GM12873 (cell line): Measurements from ENCODE around the gene CASZ1.

Experiments used
- TF ChIP-seq, protein P1 (sequence below): IDR thresholded peaks from 2 replicates; pipeline ENCODE4 v1.5.1; 2012; ENCODE audit warnings: low read depth, mild to moderate bottlenecking, moderate library complexity, low read length, control low read depth; ENCODE audit not compliant: insufficient read depth; ENCODE audit errors: missing control alignments

Gene CASZ1

DNA sequence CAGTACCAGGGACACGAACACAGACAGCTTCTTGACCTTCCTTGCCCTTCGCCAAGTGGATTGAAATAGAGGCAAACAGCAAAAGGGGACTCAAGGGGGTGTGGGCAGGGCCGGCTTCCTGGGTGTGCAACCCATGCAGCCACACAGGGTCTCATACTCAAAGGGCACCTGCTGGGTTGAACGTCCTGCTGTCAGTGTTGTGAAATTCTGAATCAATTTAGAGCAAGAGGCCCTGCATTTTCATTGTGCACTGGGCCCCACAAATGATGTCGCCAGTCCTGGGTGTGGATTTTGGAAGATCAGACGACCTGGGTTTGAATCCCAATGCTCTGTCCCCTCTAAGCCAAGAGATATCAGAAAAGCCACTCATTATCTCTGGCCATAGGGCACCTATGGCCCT lies 51.1 kb downstream of the CASZ1 start:
- TF ChIP-seq, protein P1, sequence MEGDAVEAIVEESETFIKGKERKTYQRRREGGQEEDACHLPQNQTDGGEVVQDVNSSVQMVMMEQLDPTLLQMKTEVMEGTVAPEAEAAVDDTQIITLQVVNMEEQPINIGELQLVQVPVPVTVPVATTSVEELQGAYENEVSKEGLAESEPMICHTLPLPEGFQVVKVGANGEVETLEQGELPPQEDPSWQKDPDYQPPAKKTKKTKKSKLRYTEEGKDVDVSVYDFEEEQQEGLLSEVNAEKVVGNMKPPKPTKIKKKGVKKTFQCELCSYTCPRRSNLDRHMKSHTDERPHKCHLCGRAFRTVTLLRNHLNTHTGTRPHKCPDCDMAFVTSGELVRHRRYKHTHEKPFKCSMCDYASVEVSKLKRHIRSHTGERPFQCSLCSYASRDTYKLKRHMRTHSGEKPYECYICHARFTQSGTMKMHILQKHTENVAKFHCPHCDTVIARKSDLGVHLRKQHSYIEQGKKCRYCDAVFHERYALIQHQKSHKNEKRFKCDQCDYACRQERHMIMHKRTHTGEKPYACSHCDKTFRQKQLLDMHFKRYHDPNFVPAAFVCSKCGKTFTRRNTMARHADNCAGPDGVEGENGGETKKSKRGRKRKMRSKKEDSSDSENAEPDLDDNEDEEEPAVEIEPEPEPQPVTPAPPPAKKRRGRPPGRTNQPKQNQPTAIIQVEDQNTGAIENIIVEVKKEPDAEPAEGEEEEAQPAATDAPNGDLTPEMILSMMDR, result no peak

- TF ChIP-seq, protein P1, result no peak
Observed at GRCh38 chr1:10744654-10745238, 51.7 kb downstream of the CASZ1 start.

DNA sequence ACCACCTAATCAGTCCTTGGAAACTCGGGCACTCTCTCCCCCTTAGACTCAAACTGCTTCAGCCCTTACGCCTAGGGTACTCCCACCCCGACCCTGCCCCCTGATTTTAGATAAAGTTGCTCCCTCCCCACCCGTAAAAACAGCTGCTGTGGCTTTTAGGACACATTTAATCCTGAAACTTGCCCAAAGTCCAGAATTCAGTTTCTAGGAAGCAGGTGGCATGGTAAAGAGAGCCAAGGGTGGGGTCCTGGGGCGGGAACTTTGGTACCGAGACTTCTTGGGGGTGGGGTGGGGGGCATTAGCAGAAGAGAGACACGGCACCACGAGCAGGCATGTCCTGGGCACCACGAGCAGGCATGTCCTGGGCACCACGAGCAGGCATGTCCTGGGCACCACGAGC lies 52.4 kb downstream of the CASZ1 start:
- TF ChIP-seq, protein P1, result no peak

GRCh38 chr1:10741696-10742095 lies 54.8 kb downstream of the CASZ1 start:
- TF ChIP-seq, protein P1, result no peak

DNA sequence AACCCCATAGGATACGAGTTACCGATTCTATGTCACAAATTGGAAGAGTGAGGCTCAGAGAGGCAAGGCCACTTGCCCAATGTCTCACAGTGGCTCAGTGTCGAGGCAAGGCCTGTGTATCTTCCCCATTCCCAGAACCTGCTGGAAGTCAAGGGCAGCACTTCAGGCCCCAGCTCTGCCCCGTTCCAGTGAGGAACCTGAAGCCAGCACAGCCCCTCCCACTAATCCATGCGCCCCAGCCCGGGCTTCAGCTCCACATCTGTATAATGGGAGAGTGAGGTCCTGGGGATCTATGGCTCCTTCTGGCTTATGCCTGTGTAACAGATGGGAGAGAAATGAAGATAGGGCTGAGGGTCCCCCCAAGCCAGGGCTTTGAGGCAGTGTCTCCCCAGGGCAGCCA lies 56.3 kb downstream of the CASZ1 start:
- TF ChIP-seq, protein P1, result no peak

GRCh38 chr1:10739589-10739988 lies 56.9 kb downstream of the CASZ1 start:
- TF ChIP-seq, protein P1, result no peak

- TF ChIP-seq, protein P1, result no peak
Observed at GRCh38 chr1:10738061-10739058, 58.1 kb downstream of the CASZ1 start.
